Cardiac fibroblast (primary cell): ENCODE data around the gene LCT.

Source experiments
- DNase-seq, 2 donors: peaks; one replicate each; pipeline versions ENCODE4 v3.0.0 to v3.0.0-alpha.2; 2010; ENCODE audit warnings: low read depth in 2 of 2
- H3K4me3 ChIP-seq, 2 donors: replicated peaks in 1 of 2; 1 replicate in 1 of 2; 2 replicates in 1 of 2; pipeline ENCODE4 v1.5.1; 2011; ENCODE audit warnings: low read depth in 2 of 2, low read length in 2 of 2, mild to moderate bottlenecking in 2 of 2, moderate library complexity in 1 of 2
- TF ChIP-seq, protein P1 (sequence below): IDR thresholded peaks from one replicate; pipeline ENCODE4 v1.5.1; 2011; ENCODE audit warnings: low read depth, mild to moderate bottlenecking, low read length, inconsistent platforms

LCT gene

DNA sequence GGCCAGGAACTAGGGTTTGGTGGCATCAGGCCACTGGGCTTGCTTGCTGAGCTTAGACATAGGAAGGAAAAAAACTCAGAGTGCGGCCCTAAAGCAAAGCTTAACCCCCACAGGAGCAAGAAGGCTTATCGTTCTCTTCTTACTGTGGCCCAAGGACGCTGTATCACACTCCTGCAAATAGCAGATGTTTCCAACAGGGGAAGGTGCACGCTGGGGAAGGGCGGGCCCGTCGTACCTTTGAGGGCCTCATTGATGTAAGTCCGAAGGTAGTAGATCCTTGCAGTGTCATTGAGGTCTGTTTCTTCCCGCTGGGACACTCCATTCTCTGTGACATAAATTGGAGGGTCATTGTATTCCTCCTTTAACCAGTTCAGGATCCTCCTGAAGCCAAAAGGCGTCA is 46.6 kb downstream of the LCT start:
- TF ChIP-seq, protein P1, sequence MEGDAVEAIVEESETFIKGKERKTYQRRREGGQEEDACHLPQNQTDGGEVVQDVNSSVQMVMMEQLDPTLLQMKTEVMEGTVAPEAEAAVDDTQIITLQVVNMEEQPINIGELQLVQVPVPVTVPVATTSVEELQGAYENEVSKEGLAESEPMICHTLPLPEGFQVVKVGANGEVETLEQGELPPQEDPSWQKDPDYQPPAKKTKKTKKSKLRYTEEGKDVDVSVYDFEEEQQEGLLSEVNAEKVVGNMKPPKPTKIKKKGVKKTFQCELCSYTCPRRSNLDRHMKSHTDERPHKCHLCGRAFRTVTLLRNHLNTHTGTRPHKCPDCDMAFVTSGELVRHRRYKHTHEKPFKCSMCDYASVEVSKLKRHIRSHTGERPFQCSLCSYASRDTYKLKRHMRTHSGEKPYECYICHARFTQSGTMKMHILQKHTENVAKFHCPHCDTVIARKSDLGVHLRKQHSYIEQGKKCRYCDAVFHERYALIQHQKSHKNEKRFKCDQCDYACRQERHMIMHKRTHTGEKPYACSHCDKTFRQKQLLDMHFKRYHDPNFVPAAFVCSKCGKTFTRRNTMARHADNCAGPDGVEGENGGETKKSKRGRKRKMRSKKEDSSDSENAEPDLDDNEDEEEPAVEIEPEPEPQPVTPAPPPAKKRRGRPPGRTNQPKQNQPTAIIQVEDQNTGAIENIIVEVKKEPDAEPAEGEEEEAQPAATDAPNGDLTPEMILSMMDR, result no peak
- no peak overlapping the region for H3K4me3 ChIP-seq
- DNase-seq, result no peak

GRCh38 chr2:135786823-135787222 is 50.2 kb downstream of the LCT start:
- H3K4me3 ChIP-seq, result no peak overlapping the region
- TF ChIP-seq, protein P1, result no peak
- DNase-seq, result peak; percentile 83 to 94

- H3K4me3 ChIP-seq, result no peak overlapping the region
- TF ChIP-seq, protein P1, result peak; percentile 32
- peak in 1 of 2 donors; percentile 43 for DNase-seq
Observed at GRCh38 chr2:135785032-135785431, 52.0 kb downstream of the LCT start.

DNA sequence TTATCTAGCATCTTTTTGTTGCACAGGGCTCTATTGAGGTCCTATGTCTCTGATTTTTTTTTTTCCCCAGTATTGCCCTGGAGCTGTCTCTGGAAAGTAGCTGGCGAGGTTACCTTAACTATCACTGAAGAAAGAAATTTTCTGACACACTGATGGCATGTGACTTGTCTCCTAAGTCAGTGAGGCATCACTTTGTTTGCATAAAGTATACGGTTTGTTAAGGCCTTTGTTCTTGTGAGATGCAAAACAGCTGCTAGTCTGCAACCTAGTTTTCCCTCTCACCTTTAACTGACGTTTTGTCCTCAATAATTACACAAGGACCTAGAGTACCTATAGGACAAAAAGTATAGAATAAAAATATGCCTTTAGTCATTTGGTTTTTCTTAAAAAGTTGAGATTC is 53.5 kb downstream of the LCT start:
- TF ChIP-seq, protein P1, result no peak
- DNase-seq, result no peak
- no peak overlapping the region for H3K4me3 ChIP-seq

- TF ChIP-seq, protein P1, result no peak
- no peak for DNase-seq
- H3K4me3 ChIP-seq, result no peak overlapping the region
Observed at GRCh38 chr2:135782231-135782630, 54.8 kb downstream of the LCT start.

DNA sequence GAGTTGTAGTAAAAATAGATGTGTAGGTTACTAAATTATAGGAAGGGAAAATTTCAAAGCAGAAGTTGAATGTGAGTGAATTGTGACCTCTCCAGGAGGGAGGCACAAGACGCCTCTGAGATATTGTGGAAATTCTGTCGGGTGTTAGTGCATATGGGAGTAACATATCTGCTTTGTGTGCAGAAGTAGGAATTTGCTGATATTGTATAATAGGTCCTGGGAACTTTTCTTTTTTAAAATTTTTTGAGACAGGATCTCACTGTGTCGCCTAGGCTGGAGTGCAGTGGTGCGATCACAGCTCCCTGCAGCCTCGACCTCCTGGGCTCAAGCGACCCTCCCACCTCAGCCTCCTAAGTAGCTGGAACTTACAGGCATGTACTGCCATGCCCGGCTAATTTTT is 60.6 kb downstream of the LCT start:
- no peak overlapping the region for H3K4me3 ChIP-seq
- TF ChIP-seq, protein P1, result no peak
- no peak for DNase-seq

DNA sequence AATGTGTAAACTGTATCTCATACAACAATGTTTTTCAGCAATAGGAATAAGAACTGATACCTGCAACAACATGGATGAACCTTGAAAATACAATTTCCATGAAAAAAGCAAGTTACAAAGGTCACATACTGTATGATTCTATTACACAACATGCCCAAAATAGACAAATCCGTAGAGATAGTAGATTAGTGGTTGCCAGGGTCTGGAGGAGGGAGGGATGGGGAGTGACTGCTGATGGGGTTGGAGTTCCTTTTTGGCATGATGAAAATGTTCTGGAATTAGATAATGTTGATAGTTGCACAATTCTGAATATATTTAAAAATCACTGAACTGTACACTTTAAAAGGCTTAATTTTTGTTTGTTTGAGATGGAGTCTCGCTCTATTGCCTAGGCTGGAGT is 61.6 kb downstream of the LCT start:
- no peak overlapping the region for H3K4me3 ChIP-seq
- TF ChIP-seq, protein P1, result no peak
- DNase-seq, result peak in 1 of 2 donors; percentile 76
